CD4-positive, alpha-beta T cell treated with Interleukin-2 at 100 ng/mL for 4 hours (primary cell): ENCODE results near the gene KNDC1.
"Not testable (repeated sequence)": the region's sequence is repeated elsewhere in the genome, so short reads cannot be mapped to it uniquely, and the experiment has no call there.

ENCODE experiments used
- DNase-seq: peaks from one replicate; pipeline ENCODE4 v3.0.0-alpha.2; 2020; ENCODE audit warnings: low spot score

The KNDC1 gene

DNA sequence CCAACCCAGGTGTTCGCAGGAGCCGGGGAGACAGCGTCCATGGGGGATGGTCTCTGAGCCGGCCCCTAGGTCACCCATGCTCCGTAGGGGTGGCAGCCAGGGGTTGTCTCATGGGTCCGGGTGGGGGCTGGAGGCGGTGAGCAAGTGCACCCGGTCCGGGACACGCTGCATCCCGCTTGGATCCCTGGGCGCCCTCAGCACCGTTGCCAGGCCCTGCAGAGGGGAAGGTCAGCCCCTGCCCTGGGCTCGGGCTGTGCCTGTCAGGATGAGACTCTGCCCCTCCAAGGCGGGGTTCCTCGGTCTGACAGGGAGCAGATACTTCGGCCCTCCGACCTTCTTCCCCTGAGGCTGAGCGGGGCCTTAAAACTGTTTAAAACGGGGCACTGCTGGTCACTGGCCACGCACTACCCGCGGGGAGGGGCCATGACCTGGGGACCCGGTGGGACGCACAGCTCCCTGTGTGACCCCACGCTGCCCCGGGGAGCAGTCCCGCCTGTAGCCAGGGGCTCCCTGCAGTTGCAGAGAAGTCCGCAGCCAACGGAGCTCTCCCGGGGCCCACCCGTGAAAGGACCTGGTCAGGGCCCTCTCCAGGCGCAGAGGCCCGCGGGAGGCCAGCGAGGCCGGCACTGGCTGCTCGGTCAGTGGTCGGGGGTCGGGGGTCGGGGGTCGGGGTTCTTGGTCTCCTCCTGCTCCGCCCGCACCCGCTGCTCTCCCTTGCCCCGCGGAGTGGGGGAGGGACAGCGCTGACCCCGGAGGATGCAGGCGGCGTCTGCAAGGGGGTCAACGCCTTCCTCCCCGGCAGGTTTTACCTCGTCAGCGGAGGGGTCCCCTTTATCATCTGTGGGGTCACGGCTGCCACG, 33.4 kb upstream of the KNDC1 start:
- DNase-seq = no peak

DNA sequence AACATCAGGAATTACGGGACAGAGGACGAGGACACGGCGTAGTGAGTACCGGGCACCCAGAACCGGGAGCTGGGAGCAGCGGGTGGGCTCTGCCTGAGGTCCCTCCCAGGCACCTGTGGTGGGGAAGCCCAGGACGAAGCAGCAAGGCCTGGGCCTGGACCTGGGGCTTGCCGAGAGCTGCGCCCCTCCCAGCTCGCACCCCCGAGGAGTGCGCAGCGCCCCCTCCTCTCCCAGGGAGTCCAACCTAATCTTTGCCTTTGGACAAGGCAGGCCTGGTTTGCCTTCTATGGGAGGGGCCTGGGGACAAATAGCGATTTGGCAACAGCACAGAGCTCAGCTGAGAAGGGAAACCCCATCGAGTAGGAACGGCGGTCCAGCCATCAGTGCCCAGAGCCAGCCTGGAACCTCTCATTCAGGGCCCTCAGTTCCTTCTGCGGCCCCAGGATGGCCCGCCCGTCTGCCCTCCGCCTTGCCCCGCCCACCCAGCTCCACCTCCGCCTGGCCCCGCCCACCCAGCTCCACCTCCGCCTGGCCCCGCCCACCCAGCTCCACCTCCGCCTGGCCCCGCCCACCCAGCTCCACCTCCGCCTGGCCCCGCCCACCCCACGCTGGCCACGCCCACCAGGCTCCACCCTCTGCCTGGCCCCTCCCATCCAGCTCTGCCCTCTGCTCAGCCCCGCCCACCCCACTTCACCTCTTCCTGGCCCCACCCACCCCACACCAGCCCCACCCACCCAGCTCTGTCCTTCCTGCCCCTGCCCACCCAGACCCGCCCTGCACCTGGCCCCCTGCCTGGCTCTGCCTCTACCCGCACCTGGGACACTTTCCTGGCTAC, 32.5 kb upstream of the KNDC1 start:
- DNase-seq = no peak

DNA sequence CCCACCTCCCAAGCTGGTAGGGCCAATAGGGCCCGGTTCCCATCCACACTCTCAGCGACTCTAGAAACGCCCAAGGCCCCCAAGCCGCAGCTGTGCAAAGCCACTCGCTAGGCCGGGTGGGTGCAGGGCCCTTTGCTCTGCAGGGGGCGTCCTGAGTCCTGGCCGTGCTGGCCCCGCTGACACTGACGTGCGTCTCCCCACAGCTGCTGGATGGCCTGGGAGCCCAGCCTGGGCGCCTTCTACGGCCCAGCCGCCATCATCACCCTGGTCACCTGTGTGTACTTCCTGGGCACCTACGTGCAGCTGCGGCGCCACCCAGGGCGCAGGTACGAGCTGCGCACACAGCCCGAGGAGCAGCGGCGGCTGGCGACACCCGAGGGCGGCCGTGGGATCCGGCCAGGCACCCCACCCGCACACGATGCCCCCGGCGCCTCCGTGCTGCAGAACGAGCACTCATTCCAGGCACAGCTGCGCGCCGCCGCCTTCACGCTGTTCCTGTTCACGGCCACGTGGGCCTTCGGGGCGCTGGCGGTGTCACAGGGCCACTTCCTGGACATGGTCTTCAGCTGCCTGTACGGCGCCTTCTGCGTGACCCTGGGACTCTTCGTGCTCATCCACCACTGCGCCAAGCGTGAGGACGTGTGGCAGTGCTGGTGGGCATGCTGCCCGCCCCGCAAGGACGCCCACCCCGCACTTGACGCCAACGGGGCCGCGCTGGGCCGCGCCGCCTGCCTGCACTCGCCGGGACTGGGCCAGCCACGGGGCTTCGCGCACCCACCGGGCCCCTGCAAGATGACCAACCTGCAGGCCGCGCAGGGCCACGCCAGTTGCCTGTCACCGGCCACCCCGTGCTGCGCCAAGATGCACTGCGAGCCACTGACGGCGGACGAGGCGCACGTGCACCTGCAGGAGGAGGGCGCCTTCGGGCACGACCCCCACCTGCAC, 31.6 kb upstream of the KNDC1 start:
- DNase-seq = no peak

DNA sequence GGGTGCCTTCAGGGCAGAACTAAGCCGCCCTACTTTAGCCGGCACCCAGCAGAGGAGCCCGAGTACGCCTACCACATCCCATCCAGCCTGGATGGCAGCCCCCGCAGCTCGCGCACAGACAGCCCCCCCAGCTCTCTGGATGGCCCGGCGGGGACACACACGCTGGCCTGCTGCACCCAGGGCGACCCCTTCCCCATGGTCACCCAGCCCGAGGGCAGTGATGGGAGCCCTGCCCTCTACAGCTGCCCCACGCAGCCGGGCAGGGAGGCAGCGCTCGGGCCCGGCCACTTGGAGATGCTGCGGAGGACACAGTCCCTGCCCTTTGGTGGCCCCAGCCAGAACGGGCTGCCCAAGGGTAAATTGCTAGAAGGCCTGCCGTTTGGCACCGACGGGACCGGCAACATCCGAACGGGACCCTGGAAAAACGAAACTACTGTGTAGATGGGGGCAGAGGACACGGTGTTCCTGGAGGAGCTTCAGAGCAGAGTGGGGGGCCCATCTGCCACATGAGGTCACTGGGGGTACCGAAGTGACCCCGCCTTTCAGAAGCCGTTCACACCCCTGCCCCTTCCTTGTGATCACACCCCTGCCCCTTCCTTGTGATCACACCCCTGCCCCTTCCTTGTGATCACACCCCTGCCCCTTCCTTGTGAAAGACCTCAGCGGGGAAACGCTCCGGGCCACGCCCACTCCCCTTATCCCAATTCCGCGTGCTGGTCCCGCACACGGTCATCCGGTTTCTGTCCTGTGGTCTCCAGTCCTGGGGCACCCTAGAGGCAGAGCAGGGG, 30.8 kb upstream of the KNDC1 start:
- no peak for DNase-seq

DNA sequence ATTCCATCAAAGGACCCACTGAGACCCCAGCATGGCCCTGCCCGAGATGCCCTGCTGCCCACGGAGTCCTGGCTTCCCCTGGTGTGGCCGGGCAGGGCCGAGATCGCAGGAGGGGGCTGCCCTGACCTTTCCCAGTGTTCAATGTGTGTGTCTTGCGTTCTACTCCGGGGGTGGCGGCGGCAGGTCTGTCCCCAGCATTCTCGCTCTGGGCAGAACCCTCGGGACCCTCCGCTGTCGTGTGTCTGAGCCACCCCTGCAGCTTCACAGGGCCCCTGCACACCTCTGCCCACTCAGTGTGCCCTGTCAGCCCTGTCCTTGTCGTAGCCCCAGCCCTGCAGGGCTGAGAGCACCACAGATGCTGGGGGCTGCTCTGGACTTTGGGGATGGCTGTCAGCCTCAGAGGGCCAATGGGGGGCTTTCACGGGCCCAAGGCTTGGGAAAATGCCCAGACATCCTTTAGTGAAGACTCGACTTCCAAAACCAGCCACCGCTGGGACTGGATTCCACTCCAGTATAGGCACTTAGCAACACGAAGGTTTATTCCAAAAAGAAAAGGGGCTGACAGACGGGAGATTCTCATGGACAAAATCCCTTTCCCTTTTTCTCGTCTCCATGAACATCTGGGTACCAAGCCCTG, 30.0 kb upstream of the KNDC1 start:
- no peak for DNase-seq

DNA sequence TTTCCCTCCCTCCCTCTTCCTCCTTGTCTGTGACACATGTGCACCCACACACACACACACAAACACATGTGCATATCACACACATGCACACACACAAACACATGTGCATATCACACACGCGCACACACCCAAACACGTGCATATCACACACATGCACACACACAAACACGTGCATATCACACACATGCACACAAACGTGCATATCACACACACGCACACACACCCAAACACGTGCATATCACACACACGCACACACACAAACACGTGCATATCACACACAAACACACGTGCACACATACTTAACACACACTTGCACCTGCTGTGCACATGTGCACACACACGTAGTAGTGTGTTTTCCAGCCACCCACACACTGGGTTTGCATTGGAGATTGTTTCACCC, 29.4 kb upstream of the KNDC1 start:
- DNase-seq = no peak

DNA sequence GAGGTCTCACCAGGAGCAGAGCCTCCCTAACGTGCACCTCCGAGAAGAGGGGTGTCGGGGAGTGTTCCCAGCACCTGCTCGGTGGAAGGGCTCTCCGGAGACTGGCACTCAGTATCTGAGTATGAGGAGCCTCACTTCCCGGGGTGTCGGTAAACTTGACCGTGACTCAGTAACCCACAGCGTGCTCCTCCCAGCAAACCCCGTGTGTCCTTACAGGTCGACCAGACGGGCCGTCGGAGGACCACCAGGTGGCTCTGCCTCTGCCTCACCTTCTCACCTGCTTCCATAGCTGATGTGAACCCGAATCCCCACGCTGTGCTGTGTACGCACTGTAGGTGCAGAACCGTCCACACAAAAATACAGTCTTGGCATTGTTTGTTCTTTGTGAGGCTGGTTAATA, 29.0 kb upstream of the KNDC1 start:
- no peak for DNase-seq

DNA sequence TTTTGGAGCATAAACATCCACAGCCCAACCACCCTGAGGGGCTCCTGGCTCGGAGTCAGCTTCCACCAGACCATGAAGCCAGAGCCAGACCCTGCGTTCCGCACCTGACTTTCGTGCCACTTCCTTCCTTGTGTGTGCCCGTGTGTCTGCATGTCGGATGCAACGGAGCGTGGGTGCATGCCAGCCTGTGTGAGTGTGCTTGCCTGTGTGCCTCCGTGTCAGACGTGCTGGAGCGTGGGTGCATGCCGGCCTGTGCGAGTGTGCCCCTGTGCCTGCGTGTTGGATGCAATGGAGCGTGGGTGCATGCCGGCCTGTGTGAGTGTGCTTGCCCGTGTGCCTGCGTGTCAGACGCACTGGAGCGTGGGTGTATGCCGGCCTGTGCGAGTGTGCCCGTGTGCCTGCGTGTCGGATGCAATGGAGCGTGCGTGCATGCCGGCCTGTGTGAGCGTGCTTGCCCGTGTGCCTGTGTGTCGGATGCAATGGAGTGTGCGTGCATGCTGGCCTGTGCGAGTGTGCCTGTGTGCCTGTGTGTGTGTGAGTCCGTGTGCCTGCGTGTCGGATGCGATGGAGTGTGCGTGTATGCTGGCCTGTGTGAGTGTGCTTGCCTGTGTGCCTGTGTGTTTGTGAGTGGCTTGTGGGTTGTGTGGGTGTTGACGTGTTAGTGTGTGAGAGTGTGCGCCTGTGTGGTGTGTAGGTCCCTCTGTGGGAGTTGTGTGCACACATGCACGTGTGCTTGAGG, 28.1 kb upstream of the KNDC1 start:
- no peak for DNase-seq

DNA sequence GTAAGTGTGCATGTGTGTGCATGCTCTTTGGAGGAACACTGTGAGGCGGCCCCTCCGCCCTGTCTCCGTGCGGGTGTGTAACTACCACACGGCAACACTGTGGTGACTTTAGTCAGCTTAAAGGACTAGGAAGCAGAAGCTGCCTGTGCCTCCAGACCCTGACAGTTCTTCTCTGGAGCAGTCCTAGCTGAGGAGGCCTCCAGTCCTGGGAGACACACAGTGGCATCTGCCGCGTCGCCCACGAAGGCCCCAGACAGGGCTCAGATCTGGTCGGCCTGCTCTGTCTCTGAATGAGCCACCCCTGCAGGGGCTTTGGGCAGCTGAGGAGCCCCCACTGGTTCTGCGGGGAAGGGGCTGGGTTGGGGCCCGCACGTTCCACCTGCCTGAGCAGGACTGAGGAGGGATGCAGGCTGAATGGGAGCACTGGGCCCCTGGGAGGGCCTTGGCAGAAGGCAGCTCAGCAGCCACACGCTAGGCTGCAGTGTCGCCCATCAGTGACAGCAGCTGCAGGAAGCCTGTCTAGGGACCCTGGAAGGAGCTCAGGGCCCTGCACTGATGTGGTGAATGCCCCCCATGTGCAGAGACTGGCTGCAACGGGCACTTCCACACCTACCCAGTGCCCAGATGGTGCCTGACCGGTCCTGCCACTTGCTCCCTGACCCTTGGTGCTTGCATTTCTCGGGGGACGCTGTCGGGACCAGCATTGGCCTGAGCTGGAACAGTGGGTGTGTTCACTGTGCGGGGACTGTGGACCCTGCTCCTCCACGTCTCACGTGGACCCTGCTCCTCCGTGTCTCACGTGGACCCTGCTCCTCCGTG, 27.3 kb upstream of the KNDC1 start:
- no peak for DNase-seq

DNA sequence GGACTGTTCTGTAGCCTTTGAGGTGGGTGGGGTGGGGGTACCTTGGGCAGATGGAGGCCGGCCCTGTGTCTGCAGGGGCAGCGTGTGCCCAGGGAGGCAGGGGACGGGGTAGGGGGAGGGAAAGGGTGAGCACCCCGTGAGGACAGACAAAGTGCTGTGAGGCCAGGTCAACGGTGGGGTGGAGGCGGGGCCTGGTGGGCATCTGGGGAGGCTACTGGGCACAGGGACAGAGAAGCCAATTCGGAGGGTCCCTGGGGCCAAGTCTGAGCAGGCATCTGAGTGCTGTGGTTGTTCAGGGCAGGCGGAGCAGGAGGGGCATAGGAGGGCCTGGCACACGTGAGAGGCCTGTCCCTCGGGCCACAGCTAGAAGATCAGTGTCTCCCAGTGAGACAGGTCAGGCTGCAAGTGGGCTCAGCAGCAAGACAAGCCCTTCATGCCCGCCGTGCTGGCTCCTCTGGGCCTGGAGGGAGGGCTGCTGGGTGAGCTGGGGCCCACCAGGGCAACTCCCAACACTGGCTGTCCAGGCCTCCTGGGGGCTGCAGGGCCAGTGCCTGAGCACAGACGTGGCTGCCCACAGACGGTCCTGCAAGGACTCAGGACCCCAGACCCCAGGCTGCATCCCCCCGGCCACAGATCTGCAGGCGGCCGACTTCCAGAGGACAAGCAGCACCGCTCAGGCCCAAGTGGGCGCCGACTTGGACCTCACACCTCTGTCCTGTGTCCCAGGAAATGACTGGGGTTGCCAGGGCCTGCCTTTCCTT, 26.4 kb upstream of the KNDC1 start:
- DNase-seq = no peak

DNA sequence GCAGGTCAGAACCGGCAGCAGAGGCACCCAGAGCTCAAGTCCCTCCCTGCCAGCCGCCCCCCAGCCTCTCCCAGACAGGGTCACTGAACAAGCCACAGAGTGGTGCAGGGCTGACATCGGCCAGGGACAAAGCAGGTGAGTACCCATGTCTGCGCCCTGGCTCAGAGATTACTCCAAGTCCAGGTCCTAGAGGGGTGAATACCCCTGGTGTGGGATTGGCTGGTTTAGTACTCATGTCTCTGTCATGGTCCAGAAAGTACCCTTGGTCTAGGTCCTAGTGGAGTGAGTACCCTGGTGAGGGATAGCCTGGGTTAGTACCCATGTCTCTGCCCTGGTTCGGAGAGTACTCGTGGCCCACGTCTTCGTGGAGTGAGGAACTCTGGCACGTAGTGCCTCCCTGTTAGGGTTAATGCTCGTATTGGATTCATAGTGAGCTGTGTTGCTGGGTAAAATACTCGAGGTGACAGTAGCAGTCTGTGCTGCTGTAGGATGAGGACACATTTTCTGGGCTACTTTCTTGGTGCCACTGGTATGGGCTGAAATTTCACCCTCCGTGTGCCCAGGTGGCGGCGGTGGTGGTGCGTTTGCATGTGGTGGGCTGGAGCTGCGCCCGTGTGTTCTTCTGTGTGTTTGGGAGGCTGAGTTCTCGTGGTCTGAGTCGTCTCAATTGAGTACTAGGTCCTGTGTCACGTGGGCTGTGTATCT, 25.5 kb upstream of the KNDC1 start:
- no peak for DNase-seq

DNA sequence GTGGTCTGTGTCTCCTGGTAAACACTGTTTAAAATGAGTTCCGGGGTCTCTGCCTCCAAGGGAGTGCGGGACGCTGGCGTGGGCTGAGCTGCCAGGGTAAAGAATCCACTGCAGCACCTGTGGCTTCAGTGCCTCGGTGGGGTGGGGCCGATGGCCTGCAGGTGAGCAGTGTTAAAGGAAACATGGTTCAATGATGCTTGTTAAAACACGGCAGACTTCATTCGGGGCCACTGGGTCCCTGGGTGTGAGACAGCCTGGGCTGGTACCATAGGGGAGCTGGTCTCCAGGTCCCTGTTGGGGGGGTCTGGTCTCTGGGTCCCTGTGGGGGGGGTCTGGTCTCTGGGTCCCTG, 24.9 kb upstream of the KNDC1 start:
- DNase-seq = no peak

DNA sequence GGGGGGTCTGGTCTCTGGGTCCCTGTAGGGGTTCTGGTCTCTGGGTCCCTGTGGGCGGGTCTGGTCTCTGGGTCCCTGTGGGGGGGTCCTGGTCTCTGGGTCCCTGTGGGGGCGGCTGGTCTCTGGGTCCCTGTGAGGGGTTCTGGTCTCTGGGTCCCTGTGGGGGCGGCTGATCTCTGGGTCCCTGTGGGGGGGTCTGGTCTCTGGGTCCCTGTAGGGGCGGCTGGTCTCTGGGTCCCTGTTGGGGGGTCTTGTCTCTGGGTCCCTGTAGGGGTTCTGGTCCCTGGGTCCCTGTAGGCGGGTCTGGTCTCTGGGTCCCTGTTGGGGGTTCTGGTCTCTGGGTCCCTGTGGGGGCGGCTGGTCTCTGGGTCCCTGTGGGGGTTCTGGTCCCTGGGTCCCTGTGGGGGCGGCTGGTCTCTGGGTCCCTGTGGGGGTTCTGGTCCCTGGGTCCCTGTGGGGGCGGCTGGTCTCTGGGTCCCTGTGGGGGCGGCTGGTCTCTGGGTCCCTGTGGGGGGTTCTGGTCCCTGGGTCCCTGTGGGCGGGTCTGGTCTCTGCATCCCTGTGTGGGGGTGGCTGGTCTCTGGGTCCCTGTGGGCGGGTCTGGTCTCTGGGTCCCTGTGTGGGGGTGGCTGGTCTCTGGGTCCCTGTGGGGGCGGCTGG, 22.4 kb upstream of the KNDC1 start:
- DNase-seq = not testable (repeated sequence)

DNA sequence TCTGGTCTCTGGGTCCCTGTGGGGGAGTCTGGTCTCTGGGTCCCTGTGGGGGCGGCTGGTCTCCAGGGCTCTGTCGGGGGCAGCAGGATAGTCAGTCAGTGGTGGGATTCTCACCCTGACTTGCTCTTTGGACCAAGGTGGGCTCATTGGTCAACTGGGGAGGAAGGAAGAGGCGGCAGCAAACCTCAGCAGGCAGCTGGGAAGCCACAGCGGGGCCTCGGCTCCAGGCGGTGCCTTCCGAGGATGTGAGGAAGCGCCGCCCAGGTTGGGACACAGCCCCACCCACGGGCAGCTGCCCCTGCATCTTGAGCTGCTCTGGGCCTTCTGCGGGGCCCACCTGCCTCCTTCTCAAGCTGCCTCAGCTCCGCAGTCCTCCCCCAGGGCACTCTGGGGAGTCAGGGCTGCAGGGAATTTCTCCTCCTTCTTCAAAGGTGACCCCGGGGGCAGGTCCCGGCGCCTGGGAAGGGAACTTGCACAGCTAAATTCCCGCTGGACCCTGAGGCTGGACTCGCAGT, 20.4 kb upstream of the KNDC1 start:
- no peak for DNase-seq

DNA sequence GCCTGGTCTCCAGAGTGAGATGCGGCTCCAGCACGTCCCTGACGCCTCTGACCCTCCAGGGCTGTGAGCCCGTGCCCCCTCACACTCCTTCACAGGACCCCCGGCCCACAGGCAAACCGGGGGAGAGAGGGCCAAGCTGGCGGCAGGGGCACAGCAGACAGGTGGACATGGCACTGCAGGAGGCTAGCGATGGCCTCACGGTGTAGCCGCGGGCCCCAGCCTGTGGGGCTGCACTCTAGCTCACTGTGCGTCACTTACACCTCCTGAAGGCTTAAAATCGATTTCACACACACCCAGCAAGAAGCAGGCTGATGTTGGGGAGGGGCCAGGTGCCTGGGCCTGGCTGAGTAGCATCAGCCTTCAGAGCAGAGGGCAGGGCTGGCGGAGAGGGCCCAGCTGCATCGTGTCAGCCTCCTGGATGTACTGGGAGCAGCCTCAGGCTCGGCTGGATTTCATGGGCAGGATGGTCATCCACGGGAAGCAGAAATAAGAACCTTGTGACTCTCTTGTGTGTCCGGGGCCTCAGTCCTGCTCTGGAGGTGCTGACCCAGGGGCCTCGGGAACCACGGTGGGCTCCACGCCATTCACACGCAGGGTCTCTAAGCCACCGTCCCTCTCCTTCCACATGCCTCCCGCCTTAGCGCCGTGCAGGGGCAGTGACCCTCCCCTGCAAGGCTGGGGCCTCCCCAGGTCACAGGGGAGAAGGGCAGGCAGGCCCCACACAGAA, 19.4 kb upstream of the KNDC1 start:
- no peak for DNase-seq

DNA sequence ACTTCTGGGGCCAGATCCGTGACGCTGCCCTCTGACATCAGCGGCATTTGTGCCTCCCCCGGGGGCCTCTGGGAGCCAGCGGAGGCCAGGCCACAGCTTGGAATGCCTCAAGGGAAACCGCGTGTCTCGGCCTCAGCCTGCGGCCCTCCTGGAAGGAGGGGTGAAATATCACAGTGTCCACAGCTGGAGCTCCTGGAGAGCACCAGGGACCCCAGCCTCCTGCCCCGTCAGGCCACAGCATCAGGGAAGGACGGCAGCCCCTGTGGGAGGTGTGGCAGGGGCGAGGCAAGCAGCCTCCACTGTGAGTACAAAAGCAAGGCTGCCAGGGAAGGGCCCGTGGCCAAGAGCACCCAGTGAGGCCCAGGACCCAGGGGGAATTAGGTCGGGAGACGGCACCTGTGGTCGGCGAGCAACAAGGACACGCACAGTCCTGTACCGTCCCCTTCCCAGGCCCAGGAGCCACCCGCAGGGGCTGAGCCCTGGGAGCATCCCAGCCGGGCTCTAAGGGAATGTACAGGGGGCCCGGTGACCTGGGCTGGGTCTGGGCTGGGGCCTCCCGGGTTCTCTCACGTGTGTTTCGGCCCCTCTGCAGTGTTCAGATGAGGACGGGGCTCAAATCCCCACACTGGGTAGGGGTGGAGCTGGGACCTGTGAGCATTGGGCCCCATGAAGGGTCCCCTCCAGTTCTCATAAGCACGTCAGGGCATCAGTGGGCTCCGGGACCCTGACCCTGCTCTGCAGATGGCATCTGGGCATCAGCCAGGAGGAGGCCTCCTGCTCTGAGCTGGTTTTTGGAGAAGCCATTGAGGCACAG, 18.7 kb upstream of the KNDC1 start:
- no peak for DNase-seq
